Measurements from ENCODE around the gene KIF2B.

GRCh38 chr17:53792997-53793396, 29.7 kb upstream of the KIF2B start:
- no peak for TF ChIP-seq CTCF (IDR thresholded peaks at IDR 0.05 in 4 of 5, conservative IDR thresholded peaks at IDR 0.05 in 1 of 5)
- TF ChIP-seq POLR2A (IDR thresholded peaks at IDR 0.05) = no peak
